ENCODE measurements around the gene UBE2Z. TPM values are rescaled to one million over a fixed set of nuclear protein-coding genes. Genes with fewer than 3 reads are reported as not detected.

The UBE2Z gene
- total and polyA plus RNA-seq, 2 of the 13 experiments (the other 11 are each of a cell fraction or from before 2014, with no cell fraction given): 63.2 to 122 TPM

- TF ChIP-seq U2AF1 (optimal IDR thresholded peaks at IDR 0.05; ENCODE audit: low read depth, low read length): peak; percentile 96
- peak; percentile 72 for TF ChIP-seq ISL2 (CRISPR knock-in tag; IDR thresholded peaks at IDR 0.05)
- TF ChIP-seq ZNF552 (CRISPR knock-in tag; IDR thresholded peaks at IDR 0.05; ENCODE audit: borderline replicate concordance): no peak
- TF ChIP-seq KLF16 (CRISPR knock-in tag; IDR thresholded peaks at IDR 0.05): peak in 1 of 2 experiments; percentile 97; a peak in 2 of 4 replicates
- TF ChIP-seq ZBTB34 (CRISPR knock-in tag; IDR thresholded peaks at IDR 0.05): peak; percentile 80
- no peak for TF ChIP-seq JUND (CRISPR knock-in tag; IDR thresholded peaks at IDR 0.05)
- TF ChIP-seq ZNF710 (CRISPR knock-in tag; IDR thresholded peaks at IDR 0.05; ENCODE audit: borderline replicate concordance): peak; percentile 89
- peak; percentile 31 for TF ChIP-seq ZNF770 (CRISPR knock-in tag; IDR thresholded peaks at IDR 0.05)
- TF ChIP-seq PHF21A (CRISPR knock-in tag; IDR thresholded peaks at IDR 0.05): peak; percentile 82
- peak; percentile 94 for TF ChIP-seq SP5 (CRISPR knock-in tag; IDR thresholded peaks at IDR 0.05; ENCODE audit: borderline replicate concordance, low read depth)
- TF ChIP-seq MTA3 (CRISPR knock-in tag; IDR thresholded peaks at IDR 0.05): no peak
- TF ChIP-seq MYC (CRISPR knock-in tag; IDR thresholded peaks at IDR 0.05; ENCODE audit: borderline replicate concordance): peak; percentile 95
- peak; percentile 96 for TF ChIP-seq KDM5B (CRISPR knock-in tag; IDR thresholded peaks at IDR 0.05; ENCODE audit: borderline replicate concordance)
- TF ChIP-seq ZSCAN21 (CRISPR knock-in tag; IDR thresholded peaks at IDR 0.05; ENCODE audit: borderline replicate concordance): peak; percentile 92
- peak; percentile 78 for TF ChIP-seq PPARG (CRISPR knock-in tag; conservative IDR thresholded peaks at IDR 0.05)
- peak; percentile 97 for TF ChIP-seq DMAP1 (CRISPR knock-in tag; IDR thresholded peaks at IDR 0.05)
- peak; percentile 54; the same call in 1 of the 2 replicates for TF ChIP-seq ZNF652 (CRISPR knock-in tag; IDR thresholded peaks at IDR 0.05; ENCODE audit: borderline replicate concordance, low read depth)
- TF ChIP-seq ZNF563 (CRISPR knock-in tag; IDR thresholded peaks at IDR 0.05): peak; percentile 66
- TF ChIP-seq ZFP82 (CRISPR knock-in tag; IDR thresholded peaks at IDR 0.05; ENCODE audit: borderline replicate concordance): peak; percentile 42; the same call in 1 of the 2 replicates
- peak; percentile 93; the same call in 1 of the 2 replicates for TF ChIP-seq ZNF761 (CRISPR knock-in tag; conservative IDR thresholded peaks at IDR 0.05)
Measured at GRCh38 chr17:48908047-48908843, at the start of gene UBE2Z (continued).

All from HepG2 (cell line).